Measurements from ENCODE around the gene EFCAB3. TPM values are rescaled to one million over a fixed set of nuclear protein-coding genes. Genes with fewer than 3 reads are reported as not detected.
"Not testable (repeated sequence)": the region's sequence is repeated elsewhere in the genome, so short reads cannot be mapped to it uniquely, and the experiment has no call there.

EFCAB3 gene
- total RNA-seq: not detected

DNA sequence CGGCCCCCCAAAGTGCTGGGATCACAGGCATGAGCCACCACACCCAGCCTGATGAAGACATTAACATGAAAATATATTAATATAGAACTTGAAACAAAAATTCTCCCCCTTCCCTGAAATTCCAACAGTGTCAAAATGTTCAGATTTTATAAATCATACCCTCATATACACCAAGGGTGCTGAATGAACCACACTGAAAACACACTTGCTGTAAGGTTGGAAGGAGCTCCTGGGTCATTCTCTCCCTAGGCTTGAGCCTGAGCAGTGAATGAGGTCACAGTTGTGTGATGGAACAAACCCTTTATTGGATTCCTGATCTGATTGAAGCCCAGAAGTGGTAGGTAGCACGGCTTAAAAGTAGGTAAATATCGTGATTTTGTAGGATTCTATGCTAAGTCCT, at the start of gene EFCAB3:
TSS of gene EFCAB3 (plus strand) at position 301 of the 400 bp plus-strand sequence. CDS start 2,427 bp downstream, outside the sequence.
- Mint-ChIP-seq H3K4me3 (no peak within 1 kb of the TSS), H3K27ac (no peak within 1 kb of the TSS), H3K27me3 (ENCODE audit: low read depth) (peaks cover 16% of the 10 kb centered on the region), H3K36me3 (ENCODE audit: low read depth) (no peaks in the 10 kb centered on the region), H3K9me3 (ENCODE audit: insufficient read depth) (no peaks in the 10 kb centered on the region), H3K4me1 (ENCODE audit: low read depth) (no peaks in the 10 kb centered on the region)
- ATAC-seq (no peak), DNase-seq (no peak)
- CTCF ChIA-PET: no interaction called here
- POLR2A ChIA-PET: no interaction called here

DNA sequence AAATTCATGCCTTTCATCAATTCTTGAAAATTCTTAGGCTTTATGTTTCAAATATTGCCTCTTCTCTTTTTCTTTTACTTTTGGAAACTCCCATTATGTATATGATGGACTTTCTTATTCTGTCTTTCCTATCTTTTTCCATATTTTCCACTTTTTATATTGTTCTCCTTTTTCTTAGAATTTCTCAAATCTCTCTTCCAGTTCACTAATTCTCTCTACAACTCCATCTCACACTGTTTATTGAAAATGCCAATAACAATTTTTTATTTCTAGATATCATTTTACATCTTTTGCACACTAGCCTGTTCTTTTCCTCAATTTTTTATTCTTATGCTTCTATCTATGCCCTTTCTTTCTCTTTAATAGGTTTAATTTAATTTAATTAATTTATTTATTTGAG, 43.8 kb upstream of the EFCAB3 start:
- no peak overlapping the region for H3K4me3 Mint-ChIP-seq
- no peaks in the 10 kb centered on the region for H3K36me3 Mint-ChIP-seq (ENCODE audit: low read depth)
- CTCF ChIA-PET: no interaction called here
- no peak overlapping the region for H3K27ac Mint-ChIP-seq
- no peaks in the 10 kb centered on the region for H3K4me1 Mint-ChIP-seq (ENCODE audit: low read depth)
- DNase-seq: no peak
- peaks cover 7% of the 10 kb centered on the region for H3K27me3 Mint-ChIP-seq (ENCODE audit: low read depth)
- H3K9me3 Mint-ChIP-seq (ENCODE audit: insufficient read depth): no peaks in the 10 kb centered on the region
- no peak for ATAC-seq
- POLR2A ChIA-PET: no interaction called here

DNA sequence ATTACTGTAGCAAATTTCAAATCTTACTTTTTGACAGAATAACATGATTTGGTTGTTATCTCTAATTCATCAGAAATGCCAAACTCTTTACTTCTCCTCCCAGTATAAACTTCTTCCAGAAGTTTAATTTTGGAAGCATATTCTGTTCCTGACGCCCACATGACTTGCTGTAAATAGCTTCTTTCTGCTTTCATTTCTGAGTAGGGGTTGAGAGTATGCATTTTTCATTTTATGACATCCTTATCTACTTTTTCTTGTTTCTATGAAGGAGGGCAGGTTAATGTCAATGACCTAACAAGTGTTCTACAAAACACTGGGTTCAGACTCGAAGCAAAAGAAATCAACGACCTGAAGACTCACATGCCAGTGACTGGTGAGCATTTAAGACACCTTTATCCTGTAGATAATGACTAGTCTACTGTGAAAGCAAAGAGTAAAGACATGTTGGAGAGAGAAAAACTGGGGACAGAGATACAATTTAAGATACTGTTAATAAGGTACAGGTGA, 36.5 kb upstream of the EFCAB3 start:
- Mint-ChIP-seq H3K27me3 (ENCODE audit: low read depth) (peaks cover 34% of the 10 kb centered on the region), H3K36me3 (ENCODE audit: low read depth) (no peaks in the 10 kb centered on the region), H3K4me1 (ENCODE audit: low read depth) (no peaks in the 10 kb centered on the region), H3K9me3 (ENCODE audit: insufficient read depth) (no peaks in the 10 kb centered on the region), H3K4me3 (no peak overlapping the region), H3K27ac (no peak overlapping the region)
- DNase-seq (no peak), ATAC-seq (no peak)
- ChIA-PET CTCF (no interaction called here), POLR2A (no interaction called here)

DNA sequence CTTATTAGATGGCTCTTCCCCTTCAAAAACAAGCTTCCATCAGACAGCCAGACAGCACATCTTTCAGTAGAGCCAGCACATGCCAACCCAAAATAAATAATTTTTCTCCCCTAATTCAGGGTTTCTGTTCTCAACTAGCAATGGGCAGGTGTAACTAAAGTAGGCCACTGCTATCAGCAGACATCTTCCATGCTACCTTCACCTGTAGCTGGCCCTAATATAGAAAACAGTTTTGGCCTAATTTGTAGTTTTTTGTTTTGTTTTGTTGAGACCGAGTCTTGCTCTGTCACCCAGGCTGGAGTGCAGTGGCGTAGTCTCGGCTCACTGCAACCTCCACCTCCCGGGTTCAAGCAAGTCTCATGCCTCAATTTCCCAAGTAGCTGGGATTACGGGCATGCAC, 29.2 kb upstream of the EFCAB3 start:
- ChIA-PET CTCF (no interaction called here), POLR2A (no interaction called here)
- H3K27ac Mint-ChIP-seq: no peak overlapping the region
- DNase-seq (no peak), ATAC-seq (no peak)
- peaks cover 27% of the 10 kb centered on the region for H3K27me3 Mint-ChIP-seq (ENCODE audit: low read depth)
- H3K4me1 Mint-ChIP-seq (ENCODE audit: low read depth): no peaks in the 10 kb centered on the region
- H3K36me3 Mint-ChIP-seq (ENCODE audit: low read depth): no peaks in the 10 kb centered on the region
- no peaks in the 10 kb centered on the region for H3K9me3 Mint-ChIP-seq (ENCODE audit: insufficient read depth)
- no peak overlapping the region for H3K4me3 Mint-ChIP-seq

DNA sequence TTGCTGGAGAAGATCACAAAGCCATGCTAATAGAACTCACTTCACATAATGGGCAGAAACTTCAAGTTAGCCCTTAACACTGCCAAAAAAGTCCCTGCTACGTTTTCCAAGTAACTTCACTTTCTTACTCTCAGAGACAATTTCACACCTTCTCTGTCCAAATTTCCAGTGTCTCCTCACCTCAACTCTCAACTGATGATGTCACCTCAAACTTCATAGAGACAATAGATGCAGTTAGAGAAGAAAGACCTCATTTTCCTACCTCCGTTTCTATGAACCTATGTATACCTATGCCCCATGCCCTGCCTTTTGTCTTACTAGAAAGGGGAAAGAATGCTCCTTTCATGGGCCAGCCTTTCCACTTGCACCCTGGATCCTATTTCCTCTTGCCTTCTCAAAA, 14.2 kb upstream of the EFCAB3 start:
- Mint-ChIP-seq H3K4me1 (ENCODE audit: low read depth) (no peaks in the 10 kb centered on the region), H3K27ac (no peak overlapping the region), H3K4me3 (no peak overlapping the region), H3K27me3 (ENCODE audit: low read depth) (peaks cover 3% of the 10 kb centered on the region), H3K36me3 (ENCODE audit: low read depth) (no peaks in the 10 kb centered on the region), H3K9me3 (ENCODE audit: insufficient read depth) (no peaks in the 10 kb centered on the region)
- ChIA-PET POLR2A (no interaction called here), CTCF (no interaction called here)
- ATAC-seq (no peak), DNase-seq (no peak)

DNA sequence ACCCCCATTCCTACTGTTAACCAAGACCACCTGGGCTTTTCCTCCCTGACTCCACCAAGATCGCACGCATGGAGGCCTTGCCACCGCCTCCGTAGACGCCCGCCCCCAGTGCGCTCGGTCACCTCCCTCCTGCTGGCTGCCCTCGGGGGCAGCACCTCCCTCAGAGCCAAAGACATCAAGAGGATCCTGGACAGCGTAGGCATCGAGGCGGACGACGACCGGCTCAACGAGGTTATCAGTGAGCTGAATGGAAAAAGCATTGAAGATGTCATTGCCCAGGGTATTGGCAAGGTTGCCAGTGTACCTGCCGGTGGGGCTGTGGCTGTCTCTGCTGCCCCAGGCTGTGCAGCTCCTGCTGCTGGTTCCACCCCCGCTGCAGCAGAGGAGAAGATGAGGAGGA, 1.2 kb downstream of the EFCAB3 start:
- Mint-ChIP-seq H3K27me3 (ENCODE audit: low read depth) (peaks cover 16% of the 10 kb centered on the region), H3K4me1 (ENCODE audit: low read depth) (no peaks in the 10 kb centered on the region), H3K36me3 (ENCODE audit: low read depth) (no peaks in the 10 kb centered on the region), H3K27ac (no peak overlapping the region), H3K9me3 (ENCODE audit: insufficient read depth) (no peaks in the 10 kb centered on the region), H3K4me3 (no peak overlapping the region)
- ChIA-PET POLR2A (no interaction called here), CTCF (no interaction called here)
- ATAC-seq (no peak), DNase-seq (no peak)

DNA sequence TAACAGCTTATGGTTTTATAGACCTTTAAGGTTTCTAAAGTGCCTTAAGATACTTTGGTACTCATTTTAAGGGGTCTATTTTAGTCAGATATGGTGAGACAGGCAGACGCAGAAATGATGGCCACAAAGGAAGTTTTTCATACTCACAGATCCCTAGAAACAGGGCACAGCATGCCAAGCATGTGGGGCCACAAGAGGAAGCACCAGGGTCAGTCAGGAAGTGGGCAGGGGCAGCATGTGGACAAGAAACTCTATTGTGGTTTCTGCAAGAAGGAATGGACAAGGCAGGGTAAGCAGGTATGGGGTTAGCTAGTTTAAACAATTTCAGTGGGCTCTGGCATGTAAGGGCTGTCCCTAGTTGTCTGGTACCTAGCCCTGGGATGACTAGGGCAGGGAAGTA, 8.5 kb downstream of the EFCAB3 start:
- no peak for DNase-seq
- H3K36me3 Mint-ChIP-seq (ENCODE audit: low read depth): no peaks in the 10 kb centered on the region
- no peak overlapping the region for H3K4me3 Mint-ChIP-seq
- ChIA-PET CTCF (no interaction called here), POLR2A (no interaction called here)
- ATAC-seq: no peak
- H3K27me3 Mint-ChIP-seq (ENCODE audit: low read depth): peaks cover 19% of the 10 kb centered on the region
- H3K9me3 Mint-ChIP-seq (ENCODE audit: insufficient read depth): no peaks in the 10 kb centered on the region
- H3K4me1 Mint-ChIP-seq (ENCODE audit: low read depth): no peaks in the 10 kb centered on the region
- H3K27ac Mint-ChIP-seq: no peak overlapping the region

DNA sequence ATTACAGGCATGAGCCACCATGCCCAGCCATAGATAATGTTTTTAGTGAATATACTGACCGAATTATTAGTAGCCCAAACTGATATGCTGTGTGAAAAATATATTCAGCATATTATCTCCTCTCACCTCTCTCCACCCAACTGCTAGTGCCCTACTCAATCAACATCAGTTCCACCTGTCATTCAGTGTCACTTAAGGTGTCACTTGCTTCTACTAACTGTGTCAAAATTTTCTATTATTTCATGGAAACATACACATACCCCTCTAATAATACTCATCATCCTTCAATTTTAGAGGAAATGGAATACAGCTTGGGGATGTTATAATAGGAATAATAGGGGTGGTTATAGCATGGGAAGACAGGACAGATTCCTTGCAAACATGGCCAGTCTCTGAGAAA, 12.6 kb downstream of the EFCAB3 start:
- Mint-ChIP-seq H3K9me3 (ENCODE audit: insufficient read depth) (no peaks in the 10 kb centered on the region), H3K27ac (no peak overlapping the region), H3K4me1 (ENCODE audit: low read depth) (no peaks in the 10 kb centered on the region), H3K27me3 (ENCODE audit: low read depth) (peaks cover 22% of the 10 kb centered on the region), H3K36me3 (ENCODE audit: low read depth) (no peaks in the 10 kb centered on the region), H3K4me3 (no peak overlapping the region)
- ATAC-seq (no peak), DNase-seq (no peak)
- ChIA-PET CTCF (no interaction called here), POLR2A (no interaction called here)

DNA sequence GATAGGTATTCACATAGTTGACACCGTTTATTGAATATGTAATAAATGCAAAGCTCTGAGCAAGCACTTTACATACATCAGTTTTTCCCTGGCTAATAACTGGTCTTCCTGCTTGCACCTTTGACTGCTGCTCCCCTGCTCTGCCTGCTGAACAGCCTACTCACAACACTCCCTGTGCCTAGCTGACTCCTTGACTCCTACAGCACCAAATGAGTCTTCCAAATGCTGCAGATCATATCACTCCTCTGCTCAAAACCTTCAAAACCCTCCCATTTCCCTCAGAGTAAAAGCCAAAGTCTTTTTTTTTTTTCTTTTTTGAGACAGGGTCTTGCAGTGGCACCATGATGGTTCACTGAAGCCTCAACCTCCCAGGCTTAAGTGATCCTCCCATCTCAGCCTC, 18.5 kb downstream of the EFCAB3 start:
- H3K36me3 Mint-ChIP-seq (ENCODE audit: low read depth): no peaks in the 10 kb centered on the region
- H3K4me3 Mint-ChIP-seq: no peak overlapping the region
- no peaks in the 10 kb centered on the region for H3K9me3 Mint-ChIP-seq (ENCODE audit: insufficient read depth)
- ATAC-seq (no peak), DNase-seq (no peak)
- no peaks in the 10 kb centered on the region for H3K4me1 Mint-ChIP-seq (ENCODE audit: low read depth)
- POLR2A ChIA-PET: no interaction called here
- no peak overlapping the region for H3K27ac Mint-ChIP-seq
- peaks cover 18% of the 10 kb centered on the region for H3K27me3 Mint-ChIP-seq (ENCODE audit: low read depth)
- CTCF ChIA-PET: no interaction called here

DNA sequence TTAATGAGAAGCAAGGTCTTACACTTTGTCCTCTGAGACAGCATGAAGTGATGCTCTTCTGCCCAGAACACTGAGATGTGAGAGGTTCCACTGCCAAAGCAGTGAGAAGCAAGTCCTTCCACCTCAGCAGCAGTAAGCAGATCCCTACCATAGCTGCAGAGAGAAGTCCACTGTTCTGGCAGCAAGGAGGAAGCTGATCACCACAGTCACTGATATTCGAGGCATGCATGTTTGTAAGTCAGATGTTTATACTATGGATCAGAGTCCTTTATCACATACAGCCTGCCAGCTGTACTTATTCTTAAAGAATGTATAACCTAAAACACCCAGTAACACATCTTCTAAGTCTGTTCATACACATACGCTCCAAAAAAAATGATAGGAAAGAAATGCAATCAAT, 25.1 kb downstream of the EFCAB3 start:
- H3K4me1 Mint-ChIP-seq (ENCODE audit: low read depth): no peaks in the 10 kb centered on the region
- DNase-seq: no peak
- H3K9me3 Mint-ChIP-seq (ENCODE audit: insufficient read depth): no peaks in the 10 kb centered on the region
- POLR2A ChIA-PET: no interaction called here
- peaks cover 24% of the 10 kb centered on the region for H3K27me3 Mint-ChIP-seq (ENCODE audit: low read depth)
- no peak for ATAC-seq
- no peaks in the 10 kb centered on the region for H3K36me3 Mint-ChIP-seq (ENCODE audit: low read depth)
- CTCF ChIA-PET: interaction anchor here (0.7 kb wide), 1 partner anchor 12 kb away, joined by 3 read pairs; no protein-coding TSS in a partner anchor
- H3K27ac Mint-ChIP-seq: no peak overlapping the region
- no peak overlapping the region for H3K4me3 Mint-ChIP-seq

DNA sequence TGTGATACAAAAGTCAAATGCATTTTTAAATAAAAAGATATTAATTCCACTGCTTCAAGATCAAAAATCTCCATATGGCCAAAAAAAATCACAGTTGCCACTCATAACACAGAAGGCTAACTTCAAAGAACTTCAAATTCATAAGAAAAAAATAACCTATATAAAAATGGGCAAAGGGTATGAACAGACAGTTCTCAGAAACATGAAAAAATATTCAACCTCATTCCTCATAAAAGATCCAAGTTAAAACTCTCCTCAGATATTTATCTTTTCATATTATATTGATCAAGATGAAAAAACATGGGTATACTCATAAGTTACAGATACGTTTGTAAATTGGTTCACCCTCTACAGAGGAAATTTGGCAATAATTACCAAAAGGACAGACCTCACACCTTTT, 32.7 kb downstream of the EFCAB3 start:
- H3K27me3 Mint-ChIP-seq (ENCODE audit: low read depth): peaks cover 15% of the 10 kb centered on the region
- H3K4me3 Mint-ChIP-seq; DNase-seq; H3K4me1 Mint-ChIP-seq (ENCODE audit: low read depth); H3K9me3 Mint-ChIP-seq (ENCODE audit: insufficient read depth); ATAC-seq; CTCF ChIA-PET; H3K27ac Mint-ChIP-seq; H3K36me3 Mint-ChIP-seq (ENCODE audit: low read depth): not testable (repeated sequence)
- POLR2A ChIA-PET: interaction anchor here (0.6 kb wide), 1 partner anchor 866 kb away, joined by 5 read pairs; no protein-coding TSS in a partner anchor

DNA sequence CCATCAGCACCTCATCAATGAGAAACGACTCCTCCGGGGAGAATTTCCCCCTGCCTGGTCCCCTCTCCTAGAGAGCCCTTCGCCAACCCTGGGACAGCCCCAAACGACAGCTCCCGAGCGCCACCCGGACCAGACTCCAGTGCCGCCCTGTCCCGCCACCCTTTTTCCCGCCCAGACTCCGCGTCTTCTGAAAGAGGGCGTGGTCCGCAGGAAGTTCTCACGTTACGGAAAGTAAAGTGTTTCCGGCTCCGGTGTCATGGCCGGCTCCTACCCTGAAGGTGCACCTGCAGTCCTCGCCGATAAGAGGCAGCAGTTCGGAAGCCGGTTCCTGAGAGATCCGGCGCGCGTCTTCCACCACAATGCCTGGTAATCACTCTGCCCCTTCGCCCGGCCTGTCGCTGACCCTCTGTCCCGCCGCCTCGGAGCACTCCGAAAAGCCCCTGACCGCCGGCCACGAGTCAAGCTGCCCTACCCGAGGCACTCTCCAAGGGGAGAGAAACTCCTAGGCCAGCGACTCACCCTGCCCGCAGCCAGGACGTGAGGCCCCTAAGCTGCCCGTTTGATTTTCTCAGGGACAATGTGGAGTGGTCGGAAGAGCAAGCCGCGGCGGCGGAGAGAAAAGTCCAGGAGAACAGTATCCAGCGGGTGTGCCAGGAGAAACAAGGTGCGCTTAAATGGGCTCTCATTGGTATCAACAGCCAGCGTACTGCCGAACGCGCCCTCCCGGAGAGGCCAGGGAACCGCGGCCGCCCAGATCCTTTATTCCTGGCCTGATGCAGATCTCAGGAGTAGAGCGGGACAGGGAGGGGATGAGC, 43.5 kb downstream of the EFCAB3 start, which contains the start of gene METTL2A:
TSS of gene METTL2A (plus strand) at position 251 of the 815 bp plus-strand sequence. CDS start at position 257, 6 bp downstream.
- CTCF ChIA-PET; H3K27me3 Mint-ChIP-seq (ENCODE audit: low read depth); H3K9me3 Mint-ChIP-seq (ENCODE audit: insufficient read depth); POLR2A ChIA-PET: not testable (repeated sequence)
- ATAC-seq (peak; percentile 93), DNase-seq (peak; percentile 94)
- peaks cover 21% of the 10 kb centered on the region for H3K4me1 Mint-ChIP-seq (ENCODE audit: low read depth)
- peak within 1 kb of the TSS; percentile 96 for H3K27ac Mint-ChIP-seq
- peaks cover 15% of the 10 kb centered on the region for H3K36me3 Mint-ChIP-seq (ENCODE audit: low read depth)
- H3K4me3 Mint-ChIP-seq: peak within 1 kb of the TSS; percentile 97

DNA sequence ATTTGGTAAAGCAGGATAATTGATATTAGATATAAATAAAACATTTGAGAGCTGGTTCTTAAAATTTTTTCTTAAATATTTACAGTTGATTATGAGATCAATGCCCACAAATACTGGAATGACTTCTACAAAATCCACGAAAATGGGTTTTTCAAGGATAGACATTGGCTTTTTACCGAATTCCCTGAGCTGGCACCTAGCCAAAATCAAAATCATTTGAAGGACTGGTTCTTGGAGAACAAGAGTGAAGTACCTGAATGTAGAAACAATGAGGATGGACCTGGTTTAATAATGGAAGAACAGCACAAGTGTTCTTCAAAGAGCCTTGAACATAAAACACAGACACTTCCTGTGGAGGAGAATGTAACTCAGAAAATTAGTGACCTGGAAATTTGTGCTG, 45.9 kb downstream of the EFCAB3 start:
- Mint-ChIP-seq H3K36me3 (ENCODE audit: low read depth) (peaks cover 15% of the 10 kb centered on the region), H3K4me1 (ENCODE audit: low read depth) (peaks cover 21% of the 10 kb centered on the region)
- POLR2A ChIA-PET; H3K4me3 Mint-ChIP-seq; ATAC-seq; H3K9me3 Mint-ChIP-seq (ENCODE audit: insufficient read depth); H3K27ac Mint-ChIP-seq; DNase-seq; H3K27me3 Mint-ChIP-seq (ENCODE audit: low read depth); CTCF ChIA-PET: not testable (repeated sequence)

All from activated CD8-positive, alpha-beta T cell treated with anti-CD3 and anti-CD28 coated beads, Interleukin-2, amount 10 ng/mL, durations not matched to agents 7 days and 5 days (primary cell).